NCI-H345 treated with DMSO at 0.1 percent for 48 hours (cell line): ENCODE data around the gene IL17RC.
"Not testable (repeated sequence)": the region's sequence is repeated elsewhere in the genome, so short reads cannot be mapped to it uniquely, and the experiment has no call there.

Experiments
- DNase-seq: peaks from one replicate; lab custom pipeline; 2025; ENCODE audit not compliant: unreplicated experiment; lab: John Stamatoyannopoulos, UW

The IL17RC gene

GRCh38 chr3:9891072-9891622 is 25.8 kb upstream of the IL17RC start:
- DNase-seq: no peak

GRCh38 chr3:9893739-9894138 is 23.2 kb upstream of the IL17RC start:
- DNase-seq: no peak

- not testable (repeated sequence) for DNase-seq
Measured at GRCh38 chr3:9895715-9896114, 21.2 kb upstream of the IL17RC start.

GRCh38 chr3:9896755-9897407 is 20.0 kb upstream of the IL17RC start:
- DNase-seq: not testable (repeated sequence)

- no peak for DNase-seq
Measured at GRCh38 chr3:9897408-9898372, 19.2 kb upstream of the IL17RC start.

- no peak for DNase-seq
Measured at GRCh38 chr3:9898467-9899241, 18.2 kb upstream of the IL17RC start.

GRCh38 chr3:9899289-9899791 is 17.6 kb upstream of the IL17RC start:
- no peak for DNase-seq

- not testable (repeated sequence) for DNase-seq
Measured at GRCh38 chr3:9900965-9901415, 15.9 kb upstream of the IL17RC start.

GRCh38 chr3:9901967-9902366 is 14.9 kb upstream of the IL17RC start:
- no peak for DNase-seq

GRCh38 chr3:9902372-9903237 is 14.3 kb upstream of the IL17RC start, which contains the start of gene IL17RE:
TSS of gene IL17RE (plus strand) at chr3:9902848. CDS start at chr3:9902933, 85 bp downstream.
- DNase-seq: no peak

- DNase-seq: no peak
Measured at GRCh38 chr3:9903238-9903624, 13.7 kb upstream of the IL17RC start.

GRCh38 chr3:9903904-9904303 is 13.0 kb upstream of the IL17RC start:
- DNase-seq: no peak

GRCh38 chr3:9906480-9906879 is 10.4 kb upstream of the IL17RC start:
- DNase-seq: no peak

- DNase-seq: no peak
Measured at GRCh38 chr3:9908286-9908685, 8.6 kb upstream of the IL17RC start.

- no peak for DNase-seq
Measured at GRCh38 chr3:9909221-9910013, 7.5 kb upstream of the IL17RC start.

GRCh38 chr3:9911863-9912262 is 5.0 kb upstream of the IL17RC start:
- DNase-seq: no peak

GRCh38 chr3:9912294-9912935 is 4.5 kb upstream of the IL17RC start:
- no peak for DNase-seq

GRCh38 chr3:9913601-9914000 is 3.3 kb upstream of the IL17RC start:
- DNase-seq: no peak

GRCh38 chr3:9914011-9914410 is 2.9 kb upstream of the IL17RC start:
- no peak for DNase-seq
